Smooth muscle cell of bladder (primary cell): ENCODE results near the gene UBTF. TPM values are rescaled to one million over a fixed set of nuclear protein-coding genes. Genes with fewer than 3 reads are reported as not detected.

Experiments used
- total RNA-seq: library from RNA; depleted of rRNA; stranded (reverse); fragments of >200 nt; gene quantifications from 2 replicates; pipeline ENCODE4 v1.2.3, GENCODE V29; 2014

Gene UBTF, protein sequence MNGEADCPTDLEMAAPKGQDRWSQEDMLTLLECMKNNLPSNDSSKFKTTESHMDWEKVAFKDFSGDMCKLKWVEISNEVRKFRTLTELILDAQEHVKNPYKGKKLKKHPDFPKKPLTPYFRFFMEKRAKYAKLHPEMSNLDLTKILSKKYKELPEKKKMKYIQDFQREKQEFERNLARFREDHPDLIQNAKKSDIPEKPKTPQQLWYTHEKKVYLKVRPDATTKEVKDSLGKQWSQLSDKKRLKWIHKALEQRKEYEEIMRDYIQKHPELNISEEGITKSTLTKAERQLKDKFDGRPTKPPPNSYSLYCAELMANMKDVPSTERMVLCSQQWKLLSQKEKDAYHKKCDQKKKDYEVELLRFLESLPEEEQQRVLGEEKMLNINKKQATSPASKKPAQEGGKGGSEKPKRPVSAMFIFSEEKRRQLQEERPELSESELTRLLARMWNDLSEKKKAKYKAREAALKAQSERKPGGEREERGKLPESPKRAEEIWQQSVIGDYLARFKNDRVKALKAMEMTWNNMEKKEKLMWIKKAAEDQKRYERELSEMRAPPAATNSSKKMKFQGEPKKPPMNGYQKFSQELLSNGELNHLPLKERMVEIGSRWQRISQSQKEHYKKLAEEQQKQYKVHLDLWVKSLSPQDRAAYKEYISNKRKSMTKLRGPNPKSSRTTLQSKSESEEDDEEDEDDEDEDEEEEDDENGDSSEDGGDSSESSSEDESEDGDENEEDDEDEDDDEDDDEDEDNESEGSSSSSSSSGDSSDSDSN
- total RNA-seq, result 42.1 and 56.9 TPM in 2 replicates

DNA sequence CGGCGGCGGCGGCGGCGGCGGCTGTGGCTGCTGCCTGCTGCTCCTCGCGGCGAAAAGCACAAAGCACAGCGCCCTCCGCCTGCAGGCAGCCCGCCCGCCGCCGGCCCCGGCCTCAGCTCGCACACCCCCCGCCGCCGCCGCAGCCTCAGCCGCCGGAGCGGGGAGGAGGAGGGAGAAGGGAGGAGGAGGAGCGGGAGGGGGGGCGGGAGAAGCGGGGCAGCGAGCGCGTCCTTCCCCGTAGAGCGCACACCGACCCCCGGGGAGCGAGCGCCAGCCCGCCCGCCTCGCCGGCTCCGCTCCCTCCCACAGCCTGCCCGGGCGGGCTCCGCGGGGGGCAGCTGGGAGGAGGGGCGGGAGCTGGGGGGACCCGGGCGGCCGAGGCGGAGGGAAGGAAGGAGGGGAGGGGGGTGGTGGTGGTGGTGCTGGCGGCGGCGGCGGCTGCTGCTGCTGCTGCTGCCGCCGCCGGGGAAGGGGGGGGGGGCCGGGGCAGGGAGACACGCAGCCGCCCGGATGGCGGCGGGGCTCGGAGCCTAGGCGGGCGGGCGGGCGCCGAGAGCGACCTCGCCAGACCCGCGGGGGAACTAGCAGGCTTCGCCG lies at the start of gene UBTF:
Gene UBTF, minus strand, starts transcription at position 60 of the 597 bp plus-strand sequence. CDS start 1,446 bp downstream, outside the sequence.

DNA sequence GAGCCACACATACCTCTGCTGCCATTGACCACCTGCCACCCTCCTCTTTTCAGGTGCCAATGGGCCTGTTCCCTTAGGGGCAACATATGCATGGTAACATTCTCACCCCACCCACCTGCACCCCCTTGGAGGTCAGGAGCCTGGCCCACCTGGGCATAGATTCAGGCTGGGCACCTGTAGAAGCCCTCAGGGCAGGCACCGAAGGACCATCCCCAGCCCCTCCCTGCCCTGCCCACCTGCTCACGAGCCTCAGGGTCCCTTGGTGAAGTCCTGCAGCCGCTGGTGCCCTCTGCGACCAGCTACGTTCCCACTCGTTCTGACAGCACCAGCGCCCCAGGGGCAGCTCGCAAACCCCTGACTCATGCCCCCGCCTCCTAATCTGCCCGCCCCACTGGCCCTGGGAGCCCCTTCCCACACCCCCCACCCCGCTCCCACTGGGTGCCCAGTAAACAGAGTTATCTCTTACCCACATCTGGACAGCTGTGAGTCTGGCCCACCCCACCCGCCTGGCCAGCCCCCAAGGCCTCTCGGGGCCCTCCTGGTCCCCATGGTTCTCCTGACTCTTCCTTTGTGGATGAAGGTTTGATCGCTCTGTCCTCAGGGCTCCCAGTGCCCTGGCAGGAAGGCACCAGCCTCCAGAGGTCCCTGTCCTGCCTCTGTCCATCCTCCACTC lies 48.5 kb upstream of the UBTF start, which contains the start of gene SLC4A1:
Gene SLC4A1, minus strand, starts transcription at position 318 of the 673 bp plus-strand sequence. CDS start 5,269 bp downstream, outside the sequence.

DNA sequence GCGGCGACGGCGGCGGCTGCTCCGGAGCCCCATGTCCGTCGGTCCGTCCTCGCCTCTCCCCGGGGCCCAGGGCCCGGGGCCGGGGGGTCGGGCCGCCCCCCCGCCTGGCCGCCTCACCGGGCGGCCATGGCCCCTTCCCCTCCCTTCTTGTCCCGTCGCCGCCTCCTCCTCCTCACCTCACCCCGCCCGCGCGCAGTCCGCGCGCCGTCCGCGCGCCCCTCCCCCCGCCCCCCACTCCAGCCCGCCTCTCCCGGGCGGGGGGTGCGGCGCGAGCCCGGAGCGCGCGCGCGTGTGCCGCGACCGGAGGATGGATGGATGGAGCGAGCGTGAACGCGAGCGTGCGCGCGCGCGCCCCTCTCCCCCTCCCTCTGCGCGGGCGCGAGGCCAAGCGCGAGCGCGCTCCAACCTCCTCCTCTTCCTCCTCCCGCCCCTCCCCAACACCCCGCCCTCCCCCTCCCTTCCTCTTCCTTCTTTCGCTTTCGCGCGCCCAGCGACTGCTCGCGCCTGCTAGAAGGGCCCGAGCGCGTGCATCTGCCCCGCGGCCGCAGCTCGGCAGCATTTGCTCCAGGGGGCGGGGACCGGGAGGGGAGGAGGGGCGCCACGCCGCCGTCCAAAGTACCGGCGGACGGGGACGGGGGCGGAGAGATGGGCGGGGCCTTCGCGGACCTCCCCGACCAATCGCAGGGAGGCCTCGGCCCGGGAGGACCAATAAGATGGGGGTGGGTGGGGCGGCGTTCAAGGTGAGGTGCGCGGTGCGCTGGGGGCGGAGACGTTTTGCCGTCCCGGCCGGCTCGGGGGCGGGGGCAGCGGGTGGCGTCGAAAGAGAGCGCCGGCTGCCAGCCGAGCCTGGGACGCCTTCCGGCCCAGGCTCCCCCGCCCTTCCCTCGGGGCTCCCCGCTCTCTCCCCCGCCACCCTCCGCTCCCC lies 19.7 kb downstream of the UBTF start, which contains the start of gene ATXN7L3:
Gene ATXN7L3, minus strand, starts transcription at position 332 of the 925 bp plus-strand sequence. CDS start 1,814 bp downstream, outside the sequence.

DNA sequence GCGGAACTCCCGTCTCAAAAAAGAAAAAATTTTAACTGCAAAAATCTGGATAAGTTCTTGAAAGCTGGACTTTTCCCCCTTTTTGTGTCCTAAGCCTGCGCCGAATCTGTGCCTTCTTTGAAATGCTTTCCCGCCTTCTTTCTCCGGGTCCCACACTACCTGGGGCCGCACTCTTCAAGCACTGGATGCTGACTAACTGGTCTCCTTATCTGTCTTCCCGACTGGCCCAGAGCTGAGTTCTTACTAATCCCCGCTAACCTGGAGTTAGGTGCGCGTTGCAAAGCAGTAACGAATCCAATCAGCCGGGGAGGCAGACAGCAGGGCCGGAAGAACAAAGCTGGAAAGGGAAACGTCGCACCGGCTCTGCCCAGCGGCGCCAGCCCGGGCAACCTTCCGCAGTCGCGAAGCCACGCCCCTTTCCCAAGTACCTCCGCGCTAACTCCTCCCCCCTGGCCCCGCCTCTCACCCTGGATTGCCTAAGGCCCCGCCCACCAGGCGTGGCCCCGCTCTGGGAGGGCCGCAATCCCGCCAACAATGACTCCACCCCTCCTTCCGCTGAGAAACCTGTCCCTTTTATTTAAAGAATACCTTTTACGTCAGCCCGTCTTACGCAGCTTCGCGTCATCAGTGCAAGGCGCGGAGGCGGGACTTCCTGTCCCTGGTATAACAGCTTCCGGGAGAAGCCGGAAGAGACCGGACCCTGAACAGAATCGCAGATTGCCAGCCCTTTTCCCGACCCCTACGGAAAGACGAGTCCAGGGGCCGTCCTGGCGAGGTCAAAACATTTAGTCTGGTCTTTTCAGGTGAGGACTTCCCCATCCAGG lies 33.0 kb downstream of the UBTF start, which contains the start of gene TMUB2:
Gene TMUB2, plus strand, starts transcription at position 666 of the 824 bp plus-strand sequence. CDS start 737 bp downstream, outside the sequence.

DNA sequence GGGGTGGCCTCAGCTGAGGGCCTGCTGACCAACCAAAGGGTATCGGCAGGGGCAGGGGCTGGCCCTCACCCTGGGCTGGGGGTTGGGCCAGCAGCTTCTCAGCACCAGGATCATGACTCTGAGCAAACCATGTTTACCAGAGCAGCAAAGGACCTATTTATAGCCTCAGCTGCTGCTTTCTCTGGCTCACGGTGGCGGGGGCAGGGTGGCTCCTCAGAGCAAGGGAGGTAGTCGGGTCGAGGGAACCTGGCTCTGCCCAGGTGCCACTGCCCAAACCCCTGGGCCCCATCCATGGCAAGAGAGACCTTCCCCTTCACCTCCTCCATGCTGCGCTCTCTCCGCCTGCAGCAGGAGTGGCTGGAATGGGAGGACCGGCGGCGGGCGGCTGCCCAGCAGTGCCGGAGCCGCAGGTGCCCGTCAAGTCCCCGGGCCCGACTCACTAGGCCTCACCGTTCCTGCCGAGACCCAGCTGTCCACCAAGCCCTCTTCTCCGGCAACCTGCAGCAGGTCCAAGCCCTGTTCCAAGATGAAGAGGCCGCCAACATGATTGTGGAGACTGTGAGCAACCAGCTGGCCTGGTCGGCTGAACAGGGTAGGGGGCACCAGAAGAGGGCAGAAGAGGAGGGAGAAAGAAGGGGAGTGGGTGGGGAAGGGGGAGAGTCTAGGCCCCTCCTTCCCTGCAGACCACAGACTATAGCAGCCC lies 48.8 kb downstream of the UBTF start, which contains the start of gene ASB16:
Gene ASB16, plus strand, starts transcription at position 206 of the 703 bp plus-strand sequence. Its CDS starts 86 bp downstream, at position 292.

Other genes with a start within 250 kb of the UBTF start
- gene NAGS, start 215.1 kb downstream of the UBTF start, total RNA-seq, result 0.55 and 0.71 TPM in 2 replicates
- gene TMEM101, start 204.7 kb downstream of the UBTF start, total RNA-seq, result 93.0 and 101 TPM in 2 replicates
- 23.4 and 26.3 TPM in 2 replicates for gene LSM12, start 153.0 kb downstream of the UBTF start, total RNA-seq
- gene G6PC3, start 148.9 kb downstream of the UBTF start, total RNA-seq, result 15.4 and 18.9 TPM in 2 replicates
- 43.7 and 55.7 TPM in 2 replicates for gene HDAC5, start 96.0 kb downstream of the UBTF start, total RNA-seq
- gene HROB, start 77.7 kb downstream of the UBTF start, total RNA-seq, result 0.74 and 1.3 TPM in 2 replicates
- under 0.01 and 0.09 TPM in 2 replicates for gene ASB16, start 49.0 kb downstream of the UBTF start, total RNA-seq
- gene TMUB2, start 32.7 kb downstream of the UBTF start, total RNA-seq, result 24.7 and 32.9 TPM in 2 replicates
- 25.9 and 31.5 TPM in 2 replicates for gene ATXN7L3, start 19.8 kb downstream of the UBTF start, total RNA-seq
- not detected in 2 replicates for gene SLC4A1, start 48.5 kb upstream of the UBTF start, total RNA-seq
- 0.18 and 0.43 TPM in 2 replicates for gene RUNDC3A, start 88.9 kb upstream of the UBTF start, total RNA-seq
- gene SLC25A39, start 105.1 kb upstream of the UBTF start, total RNA-seq, result 44.5 and 56.5 TPM in 2 replicates
- 192 and 319 TPM in 2 replicates for gene GRN, start 125.6 kb upstream of the UBTF start, total RNA-seq
- 2.3 and 4.2 TPM in 2 replicates for gene FAM171A2, start 144.2 kb upstream of the UBTF start, total RNA-seq
- gene ITGA2B, start 170.0 kb upstream of the UBTF start, total RNA-seq, result 0.28 TPM in 2 replicates